DOHH2 (cell line): ENCODE measurements around the gene NRN1.

Experiments
- CTCF ChIP-seq: fragments of 200-600 bp; sonication (generic); IDR thresholded peaks from one replicate; pipeline ENCODE4 v1.5.1; 2014; ENCODE audit warnings: antibody characterized with exemption, mild to moderate bottlenecking, low read depth, low read length; ENCODE audit not compliant: poor library complexity, severe bottlenecking
- EZH2phosphoT487 ChIP-seq: fragments of 200-600 bp; sonication (generic); IDR thresholded peaks from 2 replicates; pipeline ENCODE4 v1.6.1; 2017; ENCODE audit warnings: borderline replicate concordance, mild to moderate bottlenecking, antibody characterized with exemption, low read length, moderate library complexity, mixed read lengths

GRCh38 chr6:5986861-5987260, 19.9 kb downstream of the NRN1 start:
- TF ChIP-seq CTCF, result no peak
- TF ChIP-seq EZH2phosphoT487, result no peak
